GM21737 (cell line): Measurements from ENCODE around the gene NCSTN.

ENCODE experiments used
- ATAC-seq: cut with Tn5 transposase; IDR thresholded peaks from one replicate; pipeline ENCODE4 v1.9.1; 2021; ENCODE audit warnings: mild to moderate bottlenecking, moderate library complexity; ENCODE audit not compliant: unreplicated experiment

Gene NCSTN

DNA sequence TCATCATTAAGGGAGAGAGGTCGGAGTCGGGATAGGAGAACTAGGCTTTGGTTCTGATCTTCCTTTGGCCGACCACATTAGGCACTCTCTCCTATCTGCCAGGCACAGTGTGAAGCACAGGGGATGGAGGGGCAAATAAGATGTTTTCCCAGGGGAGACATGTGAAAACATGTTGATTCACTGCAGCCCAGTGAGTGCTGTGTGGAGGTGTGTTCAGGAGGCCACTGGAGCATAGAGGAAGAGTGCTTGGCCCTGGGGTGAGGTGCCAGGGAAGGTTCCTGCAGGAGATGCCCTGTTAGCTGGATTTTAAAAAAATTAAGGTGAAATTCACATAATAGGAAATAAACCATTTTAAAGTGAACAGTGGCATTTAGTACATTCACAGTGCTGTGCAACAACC lies 60.9 kb downstream of the NCSTN start:
- no peak for ATAC-seq

DNA sequence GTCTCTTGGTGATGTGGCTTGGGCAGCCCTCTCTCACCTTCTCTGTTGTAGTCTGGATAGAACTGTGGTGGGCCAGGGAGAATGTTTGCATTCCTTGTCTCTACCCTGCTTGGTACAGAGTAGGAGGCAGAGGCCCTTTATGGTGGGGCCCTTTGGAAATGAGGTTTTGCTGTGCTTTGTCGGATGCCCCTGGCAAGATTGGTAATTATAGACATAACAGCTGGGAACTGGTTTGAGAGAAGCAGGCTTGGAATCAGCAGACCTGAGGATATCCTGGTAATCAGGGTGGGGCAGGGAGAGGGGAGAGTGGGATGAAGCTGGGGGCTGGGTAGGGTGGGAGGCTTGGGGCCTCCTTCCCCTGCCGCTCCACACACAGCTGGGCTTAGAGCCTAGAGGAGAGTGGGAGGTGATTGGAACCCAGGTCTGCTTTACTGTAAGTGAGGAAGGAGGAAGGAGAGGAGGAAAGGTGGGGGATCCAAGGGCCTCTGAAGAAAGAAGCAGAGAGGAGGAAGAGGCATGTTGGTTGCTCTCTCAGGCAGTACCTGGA lies 62.2 kb downstream of the NCSTN start:
- ATAC-seq, result no peak

- no peak for ATAC-seq
Measured at GRCh38 chr1:160406131-160406968, 63.2 kb downstream of the NCSTN start.

DNA sequence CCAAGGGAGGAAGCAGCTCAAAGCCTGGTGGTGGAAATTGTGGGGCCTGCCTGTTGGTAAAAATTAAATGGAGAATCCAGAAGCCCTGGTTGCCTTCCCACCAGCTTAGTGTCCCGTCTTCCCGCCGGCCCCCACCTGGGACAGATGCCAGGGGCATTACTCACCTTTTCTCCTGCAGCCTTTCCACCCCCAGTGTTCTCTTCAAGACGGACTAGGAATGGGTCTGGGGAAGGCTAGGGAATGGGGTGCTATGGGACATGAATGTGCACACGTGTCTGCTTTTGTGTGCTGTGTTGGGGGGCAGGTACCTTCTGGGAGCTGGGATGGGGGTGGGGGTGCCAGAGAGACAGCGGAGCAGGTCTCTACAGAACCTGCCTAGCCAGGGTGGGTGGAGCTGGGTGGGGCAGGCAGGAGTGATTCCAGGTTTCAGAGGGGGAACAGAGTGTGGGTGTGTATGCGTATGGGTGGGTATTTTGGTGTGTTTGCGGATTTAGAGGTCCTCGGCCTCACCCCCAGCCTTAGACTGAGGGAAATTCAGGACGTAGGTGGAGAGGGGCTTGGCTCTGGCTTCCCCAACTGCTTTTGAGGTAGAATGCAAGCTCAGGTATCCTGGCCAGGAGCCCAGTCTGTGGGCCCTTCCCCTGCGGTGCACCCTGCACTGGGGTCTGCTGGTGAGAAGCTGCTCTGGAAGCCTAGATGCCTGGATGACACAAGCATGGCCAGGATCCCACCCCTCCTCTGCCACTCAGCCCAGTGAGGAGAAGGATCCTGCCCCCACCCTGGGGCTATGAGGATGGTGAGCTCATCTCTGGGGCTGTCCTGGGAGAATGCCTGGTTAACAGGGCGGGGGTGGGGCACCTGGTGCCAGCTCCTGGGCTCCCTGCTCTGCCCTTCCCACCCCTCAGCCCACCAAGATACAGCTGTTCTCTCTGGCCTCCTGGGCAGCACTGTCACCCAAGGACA lies 64.9 kb downstream of the NCSTN start:
- ATAC-seq, result no peak
